Retinal pigment epithelial cell (primary cell): ENCODE data around the gene IDS.
"Not testable (repeated sequence)": the region's sequence is repeated elsewhere in the genome, so short reads cannot be mapped to it uniquely, and the experiment has no call there.

Experiments used
- DNase-seq: peaks from one replicate; pipeline ENCODE4 v3.0.0-alpha.2; 2010; ENCODE audit warnings: low read depth
- H3K4me3 ChIP-seq: 2 replicates; pipeline ENCODE4 v1.5.1; 2011; ENCODE audit warnings: mild to moderate bottlenecking, low read length, control low read depth, moderate library complexity
- CTCF ChIP-seq: conservative IDR thresholded peaks from 2 replicates; pipeline ENCODE4 v1.5.1; 2011; ENCODE audit warnings: low read depth, low read length, control low read depth, inconsistent platforms

Gene IDS

DNA sequence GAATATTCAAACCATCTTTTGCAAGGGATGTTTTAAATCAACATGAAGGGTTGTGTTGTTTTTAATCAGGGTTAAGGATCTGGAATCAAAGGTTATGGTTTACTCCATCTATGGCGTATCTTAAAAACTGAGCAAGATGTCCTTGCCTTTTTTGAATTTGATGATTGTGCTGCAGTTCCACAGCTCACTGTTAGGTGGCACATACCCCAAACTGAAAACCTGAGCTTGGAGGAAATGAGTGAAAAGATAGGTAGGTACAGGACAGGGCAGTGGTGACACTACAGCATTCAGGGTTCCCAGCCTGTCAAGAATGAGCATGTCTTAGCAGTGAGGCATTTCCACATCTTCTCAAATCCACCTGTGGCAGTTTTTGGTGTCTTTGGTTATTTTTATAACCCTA is 22.6 kb upstream of the IDS start:
- no peak for DNase-seq

GRCh38 chrX:149526318-149527033 is 21.4 kb upstream of the IDS start:
- not testable (repeated sequence) for DNase-seq, H3K4me3 ChIP-seq

More for the DNA sequence above, 22.6 kb upstream of the IDS start:
- TF ChIP-seq CTCF, result peak; percentile 68
- no peak overlapping the region for H3K4me3 ChIP-seq

- not testable (repeated sequence) for H3K4me3 ChIP-seq, DNase-seq
Measured at GRCh38 chrX:149525903-149526302, 20.8 kb upstream of the IDS start.

- not testable (repeated sequence) for DNase-seq, H3K4me3 ChIP-seq
Measured at GRCh38 chrX:149525389-149525788, 20.3 kb upstream of the IDS start.

DNA sequence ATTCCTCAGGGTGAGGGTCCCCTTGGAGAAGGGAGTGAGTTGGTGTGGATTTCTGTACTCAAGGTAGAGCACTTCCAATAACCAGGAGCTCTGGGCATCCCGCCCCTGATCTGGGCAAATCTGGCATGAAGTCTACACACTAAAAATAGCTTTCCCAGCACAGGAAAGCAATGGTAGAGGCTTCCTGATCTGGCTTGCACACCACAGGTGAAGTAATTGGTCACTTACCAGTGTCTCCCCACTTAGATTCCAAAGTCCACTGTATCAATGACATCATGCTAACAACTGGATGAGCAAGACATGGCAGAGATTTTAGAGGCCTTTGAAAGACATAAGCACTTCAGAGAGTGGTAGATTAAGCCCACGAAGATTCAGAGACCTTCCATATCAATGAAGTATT is 17.8 kb upstream of the IDS start:
- no peak for TF ChIP-seq CTCF
- DNase-seq, result no peak
- H3K4me3 ChIP-seq, result no peak overlapping the region

DNA sequence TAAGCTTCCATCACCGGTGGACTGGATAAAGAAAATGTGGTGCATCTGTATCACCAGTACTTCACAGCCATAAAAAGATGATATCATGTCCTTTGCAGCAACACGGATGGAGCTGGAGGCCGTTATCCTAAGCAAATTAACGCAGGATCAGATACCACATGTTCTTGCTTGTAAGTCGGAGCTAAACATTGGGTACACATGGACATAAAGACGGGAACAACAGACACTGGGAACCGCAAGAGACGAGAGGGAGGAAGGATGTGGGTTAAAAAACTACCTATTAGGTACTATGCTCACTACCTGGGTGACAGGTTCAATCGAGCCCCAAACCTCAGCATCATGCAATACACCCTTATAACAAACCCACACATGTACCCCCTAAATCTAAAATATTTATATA is 16.3 kb upstream of the IDS start:
- no peak overlapping the region for H3K4me3 ChIP-seq
- no peak for TF ChIP-seq CTCF
- DNase-seq, result no peak

- DNase-seq, H3K4me3 ChIP-seq: not testable (repeated sequence)
Measured at GRCh38 chrX:149520636-149521277, 15.7 kb upstream of the IDS start.

DNA sequence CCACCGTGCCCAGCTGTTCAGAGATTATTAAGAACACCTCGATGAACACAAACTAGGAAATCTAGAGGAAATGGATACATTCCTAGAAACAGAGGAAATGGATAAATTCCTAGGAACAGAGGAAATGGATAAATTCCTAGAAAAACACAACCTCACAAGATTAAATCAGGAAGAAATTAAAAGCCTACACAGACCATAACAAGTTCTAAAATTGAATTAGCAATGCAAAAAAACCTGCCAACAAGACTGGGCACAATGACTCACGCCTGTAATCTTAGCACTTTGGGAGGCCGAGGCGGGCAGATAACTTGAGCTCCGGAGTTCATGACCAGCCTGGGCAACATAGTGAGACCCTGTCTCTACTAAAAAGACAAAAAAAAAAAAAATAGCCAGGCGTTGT is 13.1 kb upstream of the IDS start:
- no peak overlapping the region for H3K4me3 ChIP-seq
- TF ChIP-seq CTCF, result no peak
- DNase-seq, result no peak

DNA sequence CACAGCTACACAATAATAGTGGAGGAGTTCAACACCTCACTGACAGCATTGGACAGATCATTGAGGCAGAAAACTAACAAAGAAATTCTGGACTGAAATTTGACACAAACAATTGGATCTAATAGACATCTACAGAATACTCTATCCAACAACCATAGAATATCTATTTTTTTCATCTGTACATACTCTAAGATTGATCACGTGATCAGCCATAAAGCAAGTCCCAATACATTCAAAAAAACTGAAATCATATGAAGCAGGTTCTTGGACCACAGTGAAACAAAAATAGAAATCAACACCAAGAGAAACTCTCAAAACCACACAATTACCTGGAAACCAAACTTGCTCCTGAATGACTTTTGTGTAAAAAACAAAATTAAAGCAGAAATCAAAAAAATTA is 12.2 kb upstream of the IDS start:
- no peak for TF ChIP-seq CTCF
- no peak for DNase-seq

More for the DNA sequence above, 12.2 kb upstream of the IDS start:
- no peak overlapping the region for H3K4me3 ChIP-seq
